GM23338 (cell line): ENCODE results near the gene HEY2. TPM values are rescaled to one million over a fixed set of nuclear protein-coding genes. Genes with fewer than 3 reads are reported as not detected.

Experiments used
- ATAC-seq: fragments of 200-7000 bp; cut with Tn5 transposase; 3 replicates; pipeline ENCODE4 v1.9.1; 2020
- DNase-seq: peaks from one replicate; pipeline ENCODE4 v3.0.0-alpha.2; 2015; ENCODE audit warnings: low spot score
- H2AFZ ChIP-seq: fragments of 200-600 bp; sonication (generic); 2 replicates; pipeline ENCODE4 v1.8.0; 2016; ENCODE audit warnings: antibody characterized with exemption, mild to moderate bottlenecking, moderate library complexity
- H3F3A ChIP-seq: fragments of 200-600 bp; sonication (generic); replicated peaks from 2 replicates; pipeline ENCODE4 v1.8.0; 2017; ENCODE audit warnings: antibody characterized with exemption, mixed run types, low read depth
- H3K27ac ChIP-seq: fragments of 200-600 bp; sonication (generic); 2 replicates; pipeline ENCODE4 v1.6.1; 2016; ENCODE audit warnings: low read depth
- H3K27me3 ChIP-seq: fragments of 200-600 bp; sonication (generic); 2 replicates; pipeline ENCODE4 v1.8.0; 2016; ENCODE audit warnings: mild to moderate bottlenecking, mixed run types, moderate library complexity; ENCODE audit not compliant: insufficient read depth
- H3K36me3 ChIP-seq: fragments of 200-600 bp; sonication (generic); 2 replicates; pipeline ENCODE4 v1.8.0; 2016; ENCODE audit warnings: mild to moderate bottlenecking; ENCODE audit not compliant: insufficient read depth
- H3K4me1 ChIP-seq: fragments of 200-600 bp; sonication (generic); 2 replicates; pipeline ENCODE4 v1.8.0; 2016; ENCODE audit warnings: mild to moderate bottlenecking, moderate library complexity; ENCODE audit not compliant: insufficient read depth
- H3K4me2 ChIP-seq: fragments of 200-600 bp; sonication (generic); 2 replicates; pipeline ENCODE4 v1.7.1; 2017; ENCODE audit warnings: mixed run types
- H3K4me3 ChIP-seq: fragments of 200-600 bp; sonication (generic); 2 replicates; pipeline ENCODE4 v1.6.1; 2016; ENCODE audit warnings: mixed run types
- H3K79me2 ChIP-seq: fragments of 200-600 bp; sonication (generic); replicated peaks from 2 replicates; pipeline ENCODE4 v1.8.0; 2017; ENCODE audit warnings: mild to moderate bottlenecking; ENCODE audit not compliant: insufficient read depth
- H3K9me2 ChIP-seq: fragments of 200-600 bp; sonication (generic); 2 replicates; pipeline ENCODE4 v1.8.0; 2017; ENCODE audit not compliant: insufficient read depth
- H4K20me1 ChIP-seq: fragments of 200-600 bp; sonication (generic); replicated peaks from 2 replicates; pipeline ENCODE4 v1.8.0; 2017; ENCODE audit warnings: mild to moderate bottlenecking; ENCODE audit not compliant: insufficient read depth
- H3K27ac Mint-ChIP-seq: 2 replicates; pipeline ENCODE4 v1.8.0; 2020; ENCODE audit warnings: inconsistent platforms, mild to moderate bottlenecking, moderate library complexity, mixed read lengths
- H3K27me3 Mint-ChIP-seq: 3 replicates; pipeline ENCODE4 v1.8.0; 2022; ENCODE audit warnings: low read depth, mild to moderate bottlenecking, moderate library complexity, mixed read lengths, inconsistent platforms; ENCODE audit not compliant: insufficient read depth, poor library complexity
- H3K36me3 Mint-ChIP-seq: 3 replicates; pipeline ENCODE4 v1.8.0; 2021; ENCODE audit warnings: low read depth, mild to moderate bottlenecking, inconsistent platforms, moderate library complexity, mixed read lengths
- H3K4me1 Mint-ChIP-seq: 3 replicates; pipeline ENCODE4 v1.8.0; 2020; ENCODE audit warnings: mild to moderate bottlenecking, inconsistent platforms, mixed read lengths
- H3K4me3 Mint-ChIP-seq: 3 replicates; pipeline ENCODE4 v1.8.0; 2021; ENCODE audit warnings: moderate library complexity, mild to moderate bottlenecking, inconsistent platforms, mixed read lengths
- H3K9me3 Mint-ChIP-seq: 3 replicates; pipeline ENCODE4 v1.8.0; 2020; ENCODE audit warnings: moderate library complexity, mild to moderate bottlenecking, inconsistent platforms, mixed read lengths
- CREB1 ChIP-seq: fragments of 250-450 bp; sonication (Bioruptor Pico); IDR thresholded peaks from 2 replicates; pipeline ENCODE4 v1.5.0; 2020; ENCODE audit warnings: low read depth, mild to moderate bottlenecking, moderate library complexity
- EZH2 ChIP-seq: fragments of 200-600 bp; sonication (generic); IDR thresholded peaks from one replicate; pipeline ENCODE4 v1.8.0; 2017; ENCODE audit warnings: antibody characterized with exemption, mild to moderate bottlenecking, low read depth; ENCODE audit not compliant: unreplicated experiment
- POLR2AphosphoS5 ChIP-seq: IDR thresholded peaks from 2 replicates; pipeline ENCODE4 v1.6.1; 2016; ENCODE audit warnings: antibody characterized with exemption, low read depth
- REST ChIP-seq: IDR thresholded peaks from one replicate; pipeline ENCODE4 v1.6.1; 2018; ENCODE audit warnings: antibody characterized with exemption; ENCODE audit not compliant: unreplicated experiment
- STAT1 ChIP-seq: IDR thresholded peaks from one replicate; pipeline ENCODE4 v1.6.1; 2016; ENCODE audit warnings: antibody characterized with exemption; ENCODE audit not compliant: unreplicated experiment
- ZNF114 ChIP-seq: fragments of 250-450 bp; sonication (Bioruptor Pico); IDR thresholded peaks from 2 replicates; pipeline ENCODE4 v1.5.0; 2020; ENCODE audit warnings: mild to moderate bottlenecking, moderate library complexity
- polyA plus RNA-seq: library from polyadenylated mRNA; unstranded; fragments of >200 nt; fragmentation: Nextera tagmentation; extraction: Ambion mirVana; gene quantifications from 2 replicates; pipeline ENCODE4 v1.2.1, GENCODE V29; 2016
- total RNA-seq: library from RNA; depleted of rRNA; stranded (reverse); fragments of >200 nt; shearing (Covaris generic); gene quantifications from 2 replicates; pipeline ENCODE4 v1.2.3, GENCODE V29; 2014
- TF ChIP-seq, protein P1 (sequence below), 2 experiments: fragments of 200-600 bp in 1 of 2; sonication (generic) in 1 of 2; conservative IDR thresholded peaks; 2 replicates each; pipeline versions ENCODE4 v1.5.1 to v1.6.1; 2016 to 2017; ENCODE audit warnings: antibody characterized with exemption in 2 of 2, low read depth in 2 of 2, mild to moderate bottlenecking in 2 of 2, moderate library complexity in 1 of 2
- TF ChIP-seq, protein P2 (sequence below): IDR thresholded peaks from 2 replicates; pipeline ENCODE4 v1.6.1; 2016; ENCODE audit warnings: antibody characterized with exemption

HEY2 gene
- total and polyA plus RNA-seq, 2 experiments from 2014 or later, result 4.3 to 8.5 TPM

DNA sequence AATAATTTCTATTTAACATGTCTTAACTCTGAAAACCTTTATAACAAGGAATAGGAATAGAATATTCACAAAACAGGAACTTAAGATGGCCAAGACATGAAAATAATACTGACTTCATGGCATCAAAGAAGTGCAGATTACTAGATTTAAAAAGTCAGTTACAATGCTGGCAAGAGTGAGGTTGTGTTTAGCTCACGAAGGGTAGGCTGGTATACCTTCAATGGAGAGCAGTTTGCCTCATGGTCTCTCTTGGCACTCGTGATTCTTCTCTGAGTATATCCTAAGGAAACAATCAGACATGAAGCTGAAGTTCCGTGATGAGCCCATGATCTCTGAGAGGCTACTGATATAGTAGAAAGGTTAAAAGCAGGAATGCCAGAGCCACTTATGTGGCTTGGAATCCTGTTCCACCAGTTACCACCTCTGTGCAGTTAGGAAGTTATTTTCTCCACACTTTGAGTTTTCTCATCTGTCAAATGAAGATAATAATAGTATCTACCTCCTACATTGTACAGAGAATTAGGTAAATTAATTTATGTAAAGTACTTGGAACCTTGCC lies 48.5 kb downstream of the HEY2 start (continued):
- TF ChIP-seq REST, result no peak
- TF ChIP-seq, protein P1, sequence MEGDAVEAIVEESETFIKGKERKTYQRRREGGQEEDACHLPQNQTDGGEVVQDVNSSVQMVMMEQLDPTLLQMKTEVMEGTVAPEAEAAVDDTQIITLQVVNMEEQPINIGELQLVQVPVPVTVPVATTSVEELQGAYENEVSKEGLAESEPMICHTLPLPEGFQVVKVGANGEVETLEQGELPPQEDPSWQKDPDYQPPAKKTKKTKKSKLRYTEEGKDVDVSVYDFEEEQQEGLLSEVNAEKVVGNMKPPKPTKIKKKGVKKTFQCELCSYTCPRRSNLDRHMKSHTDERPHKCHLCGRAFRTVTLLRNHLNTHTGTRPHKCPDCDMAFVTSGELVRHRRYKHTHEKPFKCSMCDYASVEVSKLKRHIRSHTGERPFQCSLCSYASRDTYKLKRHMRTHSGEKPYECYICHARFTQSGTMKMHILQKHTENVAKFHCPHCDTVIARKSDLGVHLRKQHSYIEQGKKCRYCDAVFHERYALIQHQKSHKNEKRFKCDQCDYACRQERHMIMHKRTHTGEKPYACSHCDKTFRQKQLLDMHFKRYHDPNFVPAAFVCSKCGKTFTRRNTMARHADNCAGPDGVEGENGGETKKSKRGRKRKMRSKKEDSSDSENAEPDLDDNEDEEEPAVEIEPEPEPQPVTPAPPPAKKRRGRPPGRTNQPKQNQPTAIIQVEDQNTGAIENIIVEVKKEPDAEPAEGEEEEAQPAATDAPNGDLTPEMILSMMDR (conservative IDR thresholded peaks at IDR 0.05; ENCODE audit: low read depth in 2 of 2), result no peak
- no peak for TF ChIP-seq EZH2
- TF ChIP-seq, protein P2, sequence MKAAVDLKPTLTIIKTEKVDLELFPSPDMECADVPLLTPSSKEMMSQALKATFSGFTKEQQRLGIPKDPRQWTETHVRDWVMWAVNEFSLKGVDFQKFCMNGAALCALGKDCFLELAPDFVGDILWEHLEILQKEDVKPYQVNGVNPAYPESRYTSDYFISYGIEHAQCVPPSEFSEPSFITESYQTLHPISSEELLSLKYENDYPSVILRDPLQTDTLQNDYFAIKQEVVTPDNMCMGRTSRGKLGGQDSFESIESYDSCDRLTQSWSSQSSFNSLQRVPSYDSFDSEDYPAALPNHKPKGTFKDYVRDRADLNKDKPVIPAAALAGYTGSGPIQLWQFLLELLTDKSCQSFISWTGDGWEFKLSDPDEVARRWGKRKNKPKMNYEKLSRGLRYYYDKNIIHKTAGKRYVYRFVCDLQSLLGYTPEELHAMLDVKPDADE, result no peak
- no peak for TF ChIP-seq ZNF114 (CRISPR knock-in tag)
- no peak for TF ChIP-seq STAT1
- TF ChIP-seq CREB1 (CRISPR knock-in tag), result no peak

- ATAC-seq (no peak), DNase-seq (no peak)
- no peaks in the 10 kb centered on the region for H3K9me2 ChIP-seq
- Mint-ChIP-seq H3K36me3 (no peaks in the 10 kb centered on the region), H3K9me3 (no peaks in the 10 kb centered on the region), H3K4me1 (peaks cover 6% of the 10 kb centered on the region), H3K4me3 (no peak overlapping the region), H3K27me3 (no peaks in the 10 kb centered on the region), H3K27ac (no peak overlapping the region)
- H3K27me3 ChIP-seq, result no peaks in the 10 kb centered on the region
- H3K36me3 ChIP-seq, result no peaks in the 10 kb centered on the region
- H3F3A ChIP-seq, result no peaks in the 10 kb centered on the region
- H4K20me1 ChIP-seq, result no peaks in the 10 kb centered on the region; the same call in 1 of the 2 replicates
- no peak overlapping the region for H3K4me2 ChIP-seq
- no peak overlapping the region for H3K4me3 ChIP-seq
- H3K27ac ChIP-seq, result no peak overlapping the region
- H2AFZ ChIP-seq, result no peak overlapping the region
- no peaks in the 10 kb centered on the region for H3K4me1 ChIP-seq
- peaks cover 3% of the 10 kb centered on the region; the same call in 1 of the 2 replicates for H3K79me2 ChIP-seq
- TF ChIP-seq REST (no peak), POLR2AphosphoS5 (no peak), STAT1 (no peak)
Observed at GRCh38 chr6:125798734-125799508, 49.5 kb downstream of the HEY2 start.
